ENCODE results near the gene SIMC1.
"Not testable (repeated sequence)": the region's sequence is repeated elsewhere in the genome, so short reads cannot be mapped to it uniquely, and the experiment has no call there.

GRCh38 chr5:176217188-176217729 is 21.0 kb upstream of the SIMC1 start:
- TF ChIP-seq EZH2phosphoT487 (IDR thresholded peaks at IDR 0.05; ENCODE audit: insufficient read depth, low read depth); EZH2 (IDR thresholded peaks at IDR 0.05; ENCODE audit: insufficient read depth, poor library complexity, severe bottlenecking): not testable (repeated sequence)
